H1 (cell line): ENCODE data around the gene CIROP. TPM values are rescaled to one million over a fixed set of nuclear protein-coding genes. Genes with fewer than 3 reads are reported as not detected.

ENCODE experiments used
- ASH2L ChIP-seq: fragments of 200-600, 300-600 bp; sonication (generic); IDR thresholded peaks from one replicate; pipeline ENCODE4 v1.7.1; 2017; ENCODE audit warnings: low read length
- CBX5 ChIP-seq: fragments of 300-800, 300-1000 bp; sonication (generic); IDR thresholded peaks from 2 replicates; pipeline ENCODE4 v1.7.1; 2016; ENCODE audit warnings: antibody characterized with exemption, low read length, low read depth
- EP300 ChIP-seq, 2 experiments: IDR thresholded peaks; 1 replicate in 1 of 2; 2 replicates in 1 of 2; pipeline ENCODE4 v1.6.1; 2011 to 2012; ENCODE audit warnings: low read depth in 2 of 2, low read length in 2 of 2, mild to moderate bottlenecking in 2 of 2, borderline replicate concordance in 1 of 2, inconsistent platforms in 1 of 2, moderate library complexity in 1 of 2
- FOSL1 ChIP-seq: IDR thresholded peaks from 2 replicates; pipeline ENCODE4 v1.6.1; 2011; ENCODE audit warnings: mild to moderate bottlenecking, low read depth, low read length, moderate library complexity; ENCODE audit not compliant: insufficient read depth
- GABPA ChIP-seq: IDR thresholded peaks from 2 replicates; pipeline ENCODE4 v1.6.1; 2011; ENCODE audit warnings: mild to moderate bottlenecking, low read length, moderate library complexity, borderline replicate concordance; ENCODE audit not compliant: insufficient read depth
- GTF2F1 ChIP-seq: IDR thresholded peaks from 2 replicates; pipeline ENCODE4 v1.6.1; 2012; ENCODE audit warnings: low read depth, low read length, improper control_type of control experiment, borderline replicate concordance
- HDAC2 ChIP-seq, 2 experiments: fragments of 300-600 bp in 1 of 2; sonication (generic) in 1 of 2; IDR thresholded peaks; 2 replicates each; pipeline ENCODE4 v1.6.1; 2011 to 2012; ENCODE audit warnings: low read depth in 2 of 2, low read length in 2 of 2, mild to moderate bottlenecking in 2 of 2, moderate library complexity in 2 of 2, borderline replicate concordance in 1 of 2, inconsistent platforms in 1 of 2
- HDAC6 ChIP-seq: IDR thresholded peaks from one replicate; pipeline ENCODE4 v1.7.1; 2012; ENCODE audit warnings: low read depth, mild to moderate bottlenecking, inconsistent platforms, low read length, moderate library complexity
- JUND ChIP-seq: IDR thresholded peaks from 2 replicates; pipeline ENCODE4 v1.6.1; 2011; ENCODE audit warnings: mild to moderate bottlenecking, improper control_type of control experiment, low read length
- KDM4A ChIP-seq: IDR thresholded peaks from one replicate; pipeline ENCODE4 v1.7.1; 2012; ENCODE audit warnings: low read depth, mild to moderate bottlenecking, moderate library complexity, low read length, inconsistent platforms; ENCODE audit not compliant: severe bottlenecking
- KDM5A ChIP-seq: fragments of 200-600 bp; IDR thresholded peaks from 2 replicates; pipeline ENCODE4 v1.7.1; 2012; ENCODE audit warnings: mild to moderate bottlenecking, low read length, inconsistent platforms, mixed read lengths
- NANOG ChIP-seq: IDR thresholded peaks from 2 replicates; pipeline ENCODE4 v1.6.1; 2011; ENCODE audit warnings: low read length, low read depth, mild to moderate bottlenecking, inconsistent platforms; ENCODE audit not compliant: insufficient read depth, poor library complexity, severe bottlenecking
- NRF1 ChIP-seq: IDR thresholded peaks from 2 replicates; pipeline ENCODE4 v1.6.1; 2011; ENCODE audit warnings: mild to moderate bottlenecking, low read depth, low read length, improper control_type of control experiment
- POLR2AphosphoS5 ChIP-seq: IDR thresholded peaks from 2 replicates; pipeline ENCODE4 v1.6.1; 2011; ENCODE audit warnings: low read depth, low read length
- RBBP5 ChIP-seq: IDR thresholded peaks from 2 replicates; pipeline ENCODE4 v1.7.1; 2012; ENCODE audit warnings: low read depth, mild to moderate bottlenecking, inconsistent platforms, low read length, moderate library complexity, borderline replicate concordance
- SIN3A ChIP-seq, 2 experiments: IDR thresholded peaks in 1 of 2; conservative IDR thresholded peaks in 1 of 2; 2 replicates each; pipeline ENCODE4 v1.6.1; 2011 to 2012; ENCODE audit warnings: low read length in 2 of 2, improper control_type of control experiment in 1 of 2, low read depth in 1 of 2, mild to moderate bottlenecking in 1 of 2
- SRF ChIP-seq: IDR thresholded peaks from 2 replicates; pipeline ENCODE4 v1.6.1; 2011; ENCODE audit warnings: mild to moderate bottlenecking, low read depth, low read length, moderate library complexity
- SUZ12 ChIP-seq: fragments of 200-600 bp; sonication (generic); IDR thresholded peaks from 2 replicates; pipeline ENCODE4 v1.6.1; 2012; ENCODE audit warnings: mild to moderate bottlenecking, inconsistent platforms, low read length, moderate library complexity, mixed read lengths
- TAF7 ChIP-seq: optimal IDR thresholded peaks from 2 replicates; pipeline ENCODE3; 2011; ENCODE audit warnings: low read depth, mild to moderate bottlenecking, inconsistent platforms, low read length, moderate library complexity, borderline replicate concordance
- TBP ChIP-seq: IDR thresholded peaks from 2 replicates; pipeline ENCODE4 v1.6.1; 2011; ENCODE audit warnings: low read depth, low read length, improper control_type of control experiment
- USF2 ChIP-seq: IDR thresholded peaks from 2 replicates; pipeline ENCODE4 v1.6.1; 2011; ENCODE audit warnings: low read length, improper control_type of control experiment
- ZNF274 ChIP-seq: IDR thresholded peaks from 2 replicates; pipeline ENCODE4 v1.7.0; 2012; ENCODE audit warnings: low read length, borderline replicate concordance; ENCODE audit errors: extremely low read depth
- polyA plus RNA-seq, 7 experiments: library from polyadenylated mRNA; depleted of rRNA in 3 of 7; stranded (reverse) in 5 of 7; unstranded in 2 of 7; fragments of >200 nt in 5 of 7; fragments of 200-250 nt in 2 of 7; gene quantifications; 1 replicate in 5 of 7; 2 replicates in 1 of 7; 4 replicates in 1 of 7; pipeline versions ENCODE4 v1.2.1 to v1.2.3, GENCODE V29; 2011 to 2013; ENCODE audit warnings: missing spikeins in 2 of 7, mixed read lengths in 2 of 7
- total RNA-seq: library from RNA; stranded (reverse); fragmentation: NEBNext Ultra II Directional; extraction: Animal tissue kit (Norgen Biotek cat#: 25700); gene quantifications from 2 replicates; pipeline ENCODE4 v1.2.1, GENCODE V29; 2021

Gene CIROP
- total and polyA plus RNA-seq, 2 of the 8 experiments (the other 6 are each of a cell fraction or from before 2014, with no cell fraction given): 0.06 TPM; not detected in 1

GRCh38 chr14:23071244-23071920 is 33.4 kb downstream of the CIROP start (continued):
- TF ChIP-seq SUZ12 (no peak), JUND (0 out of 2 replicates have a peak, but pooled peaks have one; percentile 46), HDAC6 (no peak), USF2 (0 out of 2 replicates have a peak, but pooled peaks have one; percentile 0), TAF7 (peak; percentile 80), GTF2F1 (no peak), NANOG (peak; percentile 30), NRF1 (no peak), GABPA (no peak), FOSL1 (no peak), RBBP5 (peak; percentile 83; the same call in 1 of the 2 replicates), CBX5 (no peak), HDAC2 (IDR thresholded peaks at IDR 0.05; ENCODE audit: borderline replicate concordance in 1 of 2, low read depth in 2 of 2, low read length in 2 of 2) (peak; percentile 28 to 84; a peak in 1 of 4 replicates), TBP (peak; percentile 81), ZNF274 (no peak), ASH2L (peak; percentile 87), SIN3A (conservative IDR thresholded peaks at IDR 0.05 in 1 of 2, IDR thresholded peaks at IDR 0.05 in 1 of 2; ENCODE audit: low read depth in 1 of 2, low read length in 2 of 2) (peak; percentile 62 to 88; a peak in 3 of 4 replicates), EP300 (IDR thresholded peaks at IDR 0.05; ENCODE audit: borderline replicate concordance in 1 of 2, low read depth in 2 of 2, low read length in 2 of 2) (peak in 1 of 2 experiments; percentile 57; a peak in 1 of 3 replicates), KDM5A (peak; percentile 88), SRF (no peak), POLR2AphosphoS5 (peak; percentile 88), KDM4A (no peak)
